HG03521 (cell line): Measurements from ENCODE around the gene KRTAP2-1.
"Not testable (repeated sequence)": the region's sequence is repeated elsewhere in the genome, so short reads cannot be mapped to it uniquely, and the experiment has no call there.

Experiments
- ATAC-seq: cut with Tn5 transposase; IDR thresholded peaks from one replicate; pipeline ENCODE4 v1.9.1; 2021; ENCODE audit warnings: mild to moderate bottlenecking, moderate library complexity; ENCODE audit not compliant: unreplicated experiment

The KRTAP2-1 gene

DNA sequence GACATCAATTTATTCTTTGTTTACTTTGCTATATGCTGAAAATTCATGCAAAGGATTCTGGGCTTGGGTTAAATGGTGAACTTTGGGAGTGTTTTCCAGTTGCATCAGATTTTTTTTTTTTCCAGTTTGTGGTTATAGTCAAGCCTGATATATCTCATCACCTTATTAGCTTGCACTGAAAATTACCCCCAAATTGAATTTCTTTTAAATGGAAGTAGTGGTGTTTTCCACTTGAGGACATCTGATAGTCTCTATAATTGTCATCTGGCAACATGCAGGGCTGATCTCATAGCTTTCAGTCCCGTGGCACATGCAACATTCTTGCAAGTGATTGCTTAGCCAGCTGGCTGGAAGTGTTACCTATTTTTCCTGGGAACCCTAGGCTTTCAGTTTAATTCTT, 33.5 kb downstream of the KRTAP2-1 start:
- ATAC-seq, result no peak

DNA sequence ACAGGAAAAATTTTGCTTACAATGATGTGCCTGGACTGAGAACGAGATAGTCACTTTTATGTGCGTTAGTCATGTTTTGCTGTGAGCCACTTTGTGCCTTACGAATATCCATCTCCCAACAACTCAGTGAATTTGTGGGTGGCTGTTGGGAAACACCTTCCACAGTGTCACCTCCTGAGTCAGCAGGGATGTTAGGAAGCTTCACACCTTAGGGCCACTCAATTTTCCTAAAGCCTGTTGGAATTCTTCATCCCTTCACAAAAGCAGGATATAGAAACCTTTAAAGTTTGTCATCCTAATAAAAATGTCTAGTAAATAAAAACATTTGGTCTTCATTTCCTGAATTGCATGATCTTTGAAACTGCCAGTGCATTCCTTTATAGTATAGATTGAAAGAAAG, 33.9 kb downstream of the KRTAP2-1 start:
- ATAC-seq, result no peak

DNA sequence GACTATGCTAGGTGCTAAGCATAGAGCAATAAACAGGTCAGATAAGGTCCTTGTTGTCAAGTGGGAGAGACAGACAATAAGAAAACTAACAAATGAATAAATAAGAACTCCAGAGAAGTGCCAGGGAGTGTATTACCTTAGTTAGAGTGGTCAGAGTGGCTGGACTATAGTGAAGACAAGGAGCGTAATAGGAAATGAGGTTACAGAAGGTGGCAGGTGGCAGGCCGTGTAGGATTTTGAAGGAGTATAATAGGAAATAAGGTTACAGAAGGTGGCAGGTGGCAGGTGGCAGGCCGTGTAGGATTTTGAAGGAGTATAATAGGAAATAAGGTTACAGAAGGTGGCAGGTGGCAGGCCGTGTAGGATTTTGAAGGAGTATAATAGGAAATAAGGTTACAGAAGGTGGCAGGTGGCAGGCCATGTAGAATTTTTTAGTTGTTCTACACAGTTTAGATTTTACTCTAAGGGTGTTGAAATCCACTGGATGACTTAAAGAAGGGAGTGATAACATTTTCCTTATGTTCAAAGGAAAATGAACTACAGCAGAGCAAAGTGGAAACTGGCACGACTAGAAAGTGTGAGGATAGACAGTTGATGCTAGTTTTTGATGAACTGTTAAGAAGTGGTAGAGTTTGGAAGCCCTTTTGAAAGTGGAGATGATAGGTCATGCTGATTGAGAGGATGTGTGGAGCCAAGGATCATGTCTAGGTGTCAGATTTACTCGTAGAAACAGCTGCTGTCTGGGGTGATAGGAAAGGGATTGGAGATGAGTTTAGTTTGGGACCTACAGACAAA, 34.6 kb downstream of the KRTAP2-1 start:
- ATAC-seq, result no peak

DNA sequence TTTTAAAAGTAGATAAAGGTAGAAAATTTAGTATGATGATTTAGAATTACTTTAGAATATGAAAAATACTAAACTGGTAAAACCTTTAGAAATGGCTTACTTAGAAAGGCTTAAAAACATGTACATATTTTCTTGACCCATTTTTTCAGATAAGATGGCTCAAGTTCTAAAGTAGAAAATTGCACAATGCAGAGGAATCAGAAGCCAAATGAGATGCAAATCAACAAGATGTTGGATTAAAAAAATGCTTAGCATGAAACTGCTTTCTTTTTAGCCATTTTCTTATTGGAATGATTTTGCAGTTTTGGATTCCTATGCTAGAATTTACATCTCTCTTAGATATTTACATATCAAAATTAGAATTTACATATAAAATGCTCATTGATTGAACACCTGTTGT, 36.7 kb downstream of the KRTAP2-1 start:
- no peak for ATAC-seq

DNA sequence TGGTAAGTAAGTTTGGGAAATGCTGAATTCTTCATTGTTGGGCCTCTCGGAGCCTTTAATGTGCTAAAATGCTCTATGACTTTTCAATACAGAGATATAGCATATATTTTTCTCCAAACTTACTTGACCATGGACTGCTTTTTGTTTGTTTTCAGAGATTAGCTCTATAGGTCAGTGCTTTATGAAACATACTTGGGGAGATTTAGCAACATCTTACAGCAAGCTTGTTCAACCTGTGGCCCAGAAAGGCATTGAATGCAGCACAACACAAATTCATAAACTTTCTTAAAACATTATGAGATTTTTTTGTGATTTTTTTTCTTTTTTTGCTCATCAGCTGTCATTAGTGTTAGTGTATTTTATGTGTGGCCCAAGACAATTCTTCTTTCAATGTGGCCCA, 37.2 kb downstream of the KRTAP2-1 start:
- no peak for ATAC-seq

DNA sequence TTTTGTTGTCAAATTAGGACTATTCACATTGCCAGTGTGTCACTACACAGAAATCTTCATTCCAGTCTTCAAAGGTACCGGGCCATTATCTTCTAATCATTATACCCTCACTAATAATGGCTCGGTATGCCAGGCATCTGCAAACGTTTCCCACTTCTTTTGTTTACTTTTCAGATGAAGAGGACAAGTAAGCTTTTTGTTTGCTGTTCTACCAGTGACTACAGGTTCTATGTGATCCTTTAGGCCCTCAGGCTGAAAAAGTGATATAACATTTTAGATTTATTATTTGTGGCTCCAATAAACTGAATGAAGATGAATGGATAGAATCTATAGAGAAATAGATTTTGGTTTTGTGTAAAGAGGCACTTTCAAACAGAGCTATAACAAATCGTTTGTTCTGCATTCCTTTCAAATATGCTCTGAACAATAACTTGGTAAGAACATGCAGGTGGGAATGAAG, 37.8 kb downstream of the KRTAP2-1 start:
- ATAC-seq, result no peak

DNA sequence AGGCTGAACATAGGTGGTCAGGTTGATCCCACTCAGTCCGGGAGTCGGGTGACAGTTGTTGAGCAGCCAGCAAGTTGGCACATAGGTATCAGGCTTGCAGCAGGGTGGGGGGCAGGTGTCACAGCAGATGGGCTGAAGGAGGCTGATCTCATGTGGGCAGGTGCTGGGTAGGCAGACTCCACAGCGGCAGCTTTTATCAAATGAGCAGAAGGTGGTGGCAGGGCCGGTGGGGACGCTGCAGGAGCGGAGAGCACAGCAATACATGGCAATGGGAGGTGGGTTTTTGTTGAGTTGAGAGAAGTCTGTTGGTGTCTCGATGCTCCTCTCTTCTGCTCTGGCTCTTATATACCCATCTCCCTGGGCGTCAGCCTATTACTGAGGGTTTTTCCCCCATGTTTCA, 38.3 kb downstream of the KRTAP2-1 start, which contains the start of gene KRTAP3-1:
Gene KRTAP3-1 (minus strand): TSS at position 318 of the 400 bp plus-strand sequence. CDS start 54 bp downstream, at position 264.
- ATAC-seq, result no peak

DNA sequence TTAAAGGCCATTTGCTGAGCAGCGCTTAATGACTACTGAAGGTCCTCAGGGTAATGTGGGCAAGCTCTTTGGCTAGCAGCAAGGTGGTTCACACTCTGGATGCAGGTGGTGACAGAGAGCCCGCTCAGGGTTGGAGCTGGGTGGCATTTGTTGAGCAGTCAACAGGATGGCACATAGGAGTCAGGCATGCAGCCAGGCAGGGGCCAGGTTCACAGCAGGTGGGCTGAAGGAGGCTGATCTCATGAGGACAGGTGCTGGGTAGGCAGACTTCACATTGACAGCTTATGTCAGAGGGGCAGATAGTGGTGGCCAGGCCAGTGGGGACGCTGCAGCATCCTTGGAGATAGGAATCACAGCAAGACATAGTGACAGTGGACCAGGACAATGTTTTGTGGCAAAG, 42.7 kb downstream of the KRTAP2-1 start:
- no peak for ATAC-seq

DNA sequence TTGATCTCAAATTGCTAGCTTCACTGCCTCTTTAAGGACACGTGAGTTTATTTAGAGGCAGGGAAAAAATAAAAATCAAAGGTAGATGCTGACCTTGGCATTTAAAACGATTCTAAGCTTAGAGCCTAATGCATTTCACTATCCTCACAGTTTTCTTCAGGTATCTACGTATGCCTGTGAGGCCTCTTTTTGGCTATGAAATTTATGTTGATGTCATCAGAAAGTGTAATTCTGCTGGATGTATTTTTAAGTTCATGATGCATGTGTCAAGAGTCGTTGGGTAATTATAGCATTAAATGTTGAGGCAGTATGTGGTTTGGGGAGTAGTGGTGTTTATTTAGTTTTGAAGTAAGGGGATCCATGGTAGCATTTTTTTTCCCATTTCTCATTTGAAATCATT, 43.2 kb downstream of the KRTAP2-1 start:
- ATAC-seq, result no peak

DNA sequence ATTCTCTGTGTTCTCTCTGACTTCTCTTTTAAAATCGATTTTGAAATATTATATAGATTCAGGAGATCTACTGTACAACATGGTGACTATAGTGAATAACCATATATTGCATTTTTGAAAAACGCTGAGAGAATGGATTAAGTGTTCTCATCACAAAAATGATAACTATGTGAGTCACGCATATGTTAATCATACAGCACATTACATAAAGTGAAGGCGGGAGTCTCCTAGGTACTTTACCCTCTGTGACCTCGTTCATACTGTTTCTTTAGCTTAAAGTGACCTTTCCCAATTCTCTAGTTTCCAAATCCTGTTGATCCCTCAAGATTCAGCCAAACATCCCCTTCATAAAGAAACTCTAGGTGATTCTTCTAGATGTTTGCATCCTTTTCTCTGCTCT, 44.3 kb downstream of the KRTAP2-1 start:
- ATAC-seq, result no peak

DNA sequence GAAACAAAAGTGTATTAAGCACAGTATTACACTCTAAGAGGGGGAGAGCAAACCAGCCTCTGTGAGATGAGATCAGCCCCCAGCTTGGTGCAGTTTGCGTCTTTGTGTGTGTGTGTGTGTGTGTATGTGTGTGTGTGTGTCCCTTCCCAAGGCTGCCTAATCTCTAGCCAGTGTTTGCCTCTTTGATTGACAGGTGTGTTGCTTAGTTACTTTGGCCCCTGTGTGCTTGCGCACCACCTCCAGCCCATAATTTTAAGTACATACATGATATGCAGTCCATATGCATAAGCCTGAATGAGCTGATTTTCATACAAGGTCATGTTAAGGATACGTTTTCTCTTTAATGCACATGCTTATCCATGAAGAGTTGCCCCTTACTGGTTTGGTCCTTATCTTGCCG, 45.3 kb downstream of the KRTAP2-1 start:
- no peak for ATAC-seq

DNA sequence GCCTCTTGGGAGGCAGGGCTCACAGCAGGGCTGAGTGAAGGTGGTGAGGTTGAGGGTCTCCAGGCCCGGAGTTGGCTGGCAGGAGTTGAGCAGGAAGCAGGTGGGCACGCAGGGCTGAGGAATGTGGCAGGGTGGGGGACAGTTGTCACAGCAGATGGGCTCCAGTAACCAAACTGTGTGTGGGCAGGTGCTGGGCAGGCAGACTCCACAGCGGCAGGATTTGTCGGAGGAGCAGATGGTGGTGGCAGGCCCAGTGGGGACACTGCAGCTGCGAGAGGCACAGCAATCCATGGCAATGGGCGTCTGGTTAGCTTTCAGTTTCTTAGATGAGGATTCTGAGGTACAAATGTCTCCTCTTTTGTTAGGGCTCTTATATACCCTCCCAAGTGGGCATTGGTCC, 47.6 kb downstream of the KRTAP2-1 start, which contains the start of gene KRTAP3-2:
Gene KRTAP3-2 (minus strand): TSS at position 344 of the 400 bp plus-strand sequence. CDS start 53 bp downstream, at position 291.
- ATAC-seq, result not testable (repeated sequence)

DNA sequence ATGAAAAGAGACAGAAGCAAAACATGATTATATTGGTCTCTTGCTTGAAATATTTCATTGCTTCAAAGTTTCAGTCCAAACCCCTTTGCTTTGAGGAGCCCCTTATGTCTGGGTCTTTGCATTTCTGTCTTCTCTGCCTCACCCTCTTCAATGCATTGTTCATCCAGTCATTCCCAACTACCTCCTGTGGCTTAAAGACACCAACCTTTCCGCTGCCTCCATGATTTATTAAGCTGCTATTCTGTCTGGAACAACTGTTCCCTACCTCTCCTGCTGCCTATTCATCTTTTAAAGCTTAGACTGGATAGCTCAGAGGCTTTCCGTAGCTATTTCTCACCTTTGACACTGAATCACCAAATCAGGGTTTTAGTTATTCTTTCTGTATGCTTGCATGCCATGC, 49.8 kb downstream of the KRTAP2-1 start:
- ATAC-seq, result no peak

DNA sequence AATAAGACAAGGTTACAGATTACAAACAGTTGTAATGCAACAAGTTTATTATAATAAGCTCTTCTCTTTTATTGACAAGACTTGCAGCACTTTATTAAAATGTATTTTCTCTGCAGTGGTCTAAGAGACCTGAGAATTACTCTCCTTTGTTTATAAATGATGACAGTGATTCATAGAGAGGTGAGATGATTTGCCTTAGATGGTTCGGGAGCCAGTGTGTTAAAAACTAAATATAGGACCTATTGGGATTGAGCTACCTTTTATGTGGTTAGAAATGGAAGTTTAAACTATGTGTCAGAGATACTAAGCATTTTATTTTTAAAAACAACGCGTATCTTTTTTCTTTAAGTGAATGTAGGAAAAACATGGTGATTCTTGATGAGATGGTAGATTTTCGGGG, 50.3 kb downstream of the KRTAP2-1 start:
- ATAC-seq, result no peak
